ENCODE measurements around the gene ABCG2. TPM values are rescaled to one million over a fixed set of nuclear protein-coding genes. Genes with fewer than 3 reads are reported as not detected.

Gene ABCG2
- total RNA-seq, 3 donors from 2014 or later (not counting 1 experiment from before 2014, with no cell fraction given) = 0.19 to 0.73 (median 0.61) TPM

- no peaks in the 10 kb centered on the region for H3K4me1 ChIP-seq (ENCODE audit: control insufficient read depth, insufficient read depth, low read length)
- no peaks in the 10 kb centered on the region for H3K9me3 ChIP-seq (ENCODE audit: control insufficient read depth, insufficient read depth, low read length)
- no peaks in the 10 kb centered on the region for H3K36me3 ChIP-seq (ENCODE audit: control insufficient read depth, insufficient read depth, low read length)
- WGBS (ENCODE audit: insufficient coverage) = 79% methylated on average over 4 of the region's 4 CpGs
- no peak overlapping the region for H3K4me3 ChIP-seq (ENCODE audit: low read length)
- intact Hi-C loops (cut with micrococcal nuclease) = no loop called here
- Mint-ChIP-seq H3K27ac (no peak overlapping the region), H3K4me1 (no peaks in the 10 kb centered on the region), H3K9me3 (no peaks in the 10 kb centered on the region), H3K4me3 (no peak overlapping the region), H3K27me3 (ENCODE audit: low read depth in 2 of 2) (no peaks in the 10 kb centered on the region), H3K36me3 (no peaks in the 10 kb centered on the region)
- DNase-seq (no peak), ATAC-seq (no peak)
- TF ChIP-seq CTCF (IDR thresholded peaks at IDR 0.05) = no peak
- no peak overlapping the region for H3K27ac ChIP-seq (ENCODE audit: low read length)
- H3K27me3 ChIP-seq (ENCODE audit: control insufficient read depth, insufficient read depth, low read length) = no peaks in the 10 kb centered on the region
Measured at GRCh38 chr4:88196013-88196365, 37.5 kb upstream of the ABCG2 start.

- WGBS (ENCODE audit: insufficient coverage) = 90% methylated on average over 8 of the region's 8 CpGs
- no peaks in the 10 kb centered on the region for H3K36me3 Mint-ChIP-seq
- Histone ChIP-seq H3K36me3 (ENCODE audit: control insufficient read depth, insufficient read depth, low read length) (no peaks in the 10 kb centered on the region), H3K27ac (ENCODE audit: low read length) (no peak overlapping the region), H3K4me3 (ENCODE audit: low read length) (no peak overlapping the region), H3K9me3 (ENCODE audit: control insufficient read depth, insufficient read depth, low read length) (no peaks in the 10 kb centered on the region), H3K4me1 (ENCODE audit: control insufficient read depth, insufficient read depth, low read length) (no peaks in the 10 kb centered on the region), H3K27me3 (ENCODE audit: control insufficient read depth, insufficient read depth, low read length) (no peaks in the 10 kb centered on the region)
- intact Hi-C loops (cut with micrococcal nuclease) = no loop called here
- no peaks in the 10 kb centered on the region for H3K27me3 Mint-ChIP-seq (ENCODE audit: low read depth in 2 of 2)
- TF ChIP-seq CTCF (IDR thresholded peaks at IDR 0.05) = no peak
- no peaks in the 10 kb centered on the region for H3K4me1 Mint-ChIP-seq
- DNase-seq = no peak
- no peak for ATAC-seq
- H3K4me3 Mint-ChIP-seq = no peak overlapping the region
- no peaks in the 10 kb centered on the region for H3K9me3 Mint-ChIP-seq
- no peak overlapping the region for H3K27ac Mint-ChIP-seq
Measured at GRCh38 chr4:88195328-88196012, 37.0 kb upstream of the ABCG2 start.

DNA sequence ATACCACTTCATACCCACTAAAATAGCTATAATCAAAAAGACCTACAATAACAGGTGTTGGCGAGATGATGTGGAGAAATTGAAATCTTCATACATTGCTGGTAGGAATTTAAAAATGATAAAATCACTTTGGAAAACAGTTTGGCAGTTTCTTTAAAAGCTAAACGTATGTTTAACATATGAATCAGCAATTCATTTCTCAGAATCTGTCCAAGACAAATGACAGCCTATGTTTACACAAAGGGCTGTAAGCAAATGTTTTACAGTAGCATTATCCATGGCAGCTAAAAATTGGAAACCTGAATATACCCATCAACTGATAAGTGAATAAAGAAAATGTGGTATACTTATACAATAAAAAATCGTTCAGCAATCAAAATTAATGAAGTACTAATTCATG, 33.0 kb upstream of the ABCG2 start:
- H3K27ac ChIP-seq (ENCODE audit: low read length) = no peak overlapping the region
- TF ChIP-seq CTCF (IDR thresholded peaks at IDR 0.05) = no peak
- no peak for ATAC-seq
- no peak overlapping the region for H3K4me3 ChIP-seq (ENCODE audit: low read length)
- intact Hi-C loops (cut with micrococcal nuclease) = no loop called here
- no peaks in the 10 kb centered on the region for H3K4me1 Mint-ChIP-seq
- H3K4me3 Mint-ChIP-seq = no peak overlapping the region
- H3K9me3 Mint-ChIP-seq = no peaks in the 10 kb centered on the region
- H3K27me3 ChIP-seq (ENCODE audit: control insufficient read depth, insufficient read depth, low read length) = no peaks in the 10 kb centered on the region
- no peak overlapping the region for H3K27ac Mint-ChIP-seq
- no peaks in the 10 kb centered on the region for H3K36me3 Mint-ChIP-seq
- no peaks in the 10 kb centered on the region for H3K9me3 ChIP-seq (ENCODE audit: control insufficient read depth, insufficient read depth, low read length)
- H3K4me1 ChIP-seq (ENCODE audit: control insufficient read depth, insufficient read depth, low read length) = no peaks in the 10 kb centered on the region
- H3K36me3 ChIP-seq (ENCODE audit: control insufficient read depth, insufficient read depth, low read length) = no peaks in the 10 kb centered on the region
- no peaks in the 10 kb centered on the region for H3K27me3 Mint-ChIP-seq (ENCODE audit: low read depth in 2 of 2)
- 0% methylated on average over 1 of the region's 3 CpGs for WGBS (ENCODE audit: insufficient coverage)
- DNase-seq = no peak
